GM23338 (cell line): ENCODE data around the gene ANKRD55. TPM values are rescaled to one million over a fixed set of nuclear protein-coding genes. Genes with fewer than 3 reads are reported as not detected.

Source experiments
- ATAC-seq: fragments of 200-7000 bp; cut with Tn5 transposase; 3 replicates; pipeline ENCODE4 v1.9.1; 2020
- DNase-seq: peaks from one replicate; pipeline ENCODE4 v3.0.0-alpha.2; 2015; ENCODE audit warnings: low spot score
- H2AFZ ChIP-seq: fragments of 200-600 bp; sonication (generic); 2 replicates; pipeline ENCODE4 v1.8.0; 2016; ENCODE audit warnings: antibody characterized with exemption, mild to moderate bottlenecking, moderate library complexity
- H3F3A ChIP-seq: fragments of 200-600 bp; sonication (generic); replicated peaks from 2 replicates; pipeline ENCODE4 v1.8.0; 2017; ENCODE audit warnings: antibody characterized with exemption, mixed run types, low read depth
- H3K27ac ChIP-seq: fragments of 200-600 bp; sonication (generic); 2 replicates; pipeline ENCODE4 v1.6.1; 2016; ENCODE audit warnings: low read depth
- H3K27me3 ChIP-seq: fragments of 200-600 bp; sonication (generic); 2 replicates; pipeline ENCODE4 v1.8.0; 2016; ENCODE audit warnings: mild to moderate bottlenecking, mixed run types, moderate library complexity; ENCODE audit not compliant: insufficient read depth
- H3K36me3 ChIP-seq: fragments of 200-600 bp; sonication (generic); 2 replicates; pipeline ENCODE4 v1.8.0; 2016; ENCODE audit warnings: mild to moderate bottlenecking; ENCODE audit not compliant: insufficient read depth
- H3K4me1 ChIP-seq: fragments of 200-600 bp; sonication (generic); 2 replicates; pipeline ENCODE4 v1.8.0; 2016; ENCODE audit warnings: mild to moderate bottlenecking, moderate library complexity; ENCODE audit not compliant: insufficient read depth
- H3K4me2 ChIP-seq: fragments of 200-600 bp; sonication (generic); 2 replicates; pipeline ENCODE4 v1.7.1; 2017; ENCODE audit warnings: mixed run types
- H3K4me3 ChIP-seq: fragments of 200-600 bp; sonication (generic); 2 replicates; pipeline ENCODE4 v1.6.1; 2016; ENCODE audit warnings: mixed run types
- H3K79me2 ChIP-seq: fragments of 200-600 bp; sonication (generic); replicated peaks from 2 replicates; pipeline ENCODE4 v1.8.0; 2017; ENCODE audit warnings: mild to moderate bottlenecking; ENCODE audit not compliant: insufficient read depth
- H3K9me2 ChIP-seq: fragments of 200-600 bp; sonication (generic); 2 replicates; pipeline ENCODE4 v1.8.0; 2017; ENCODE audit not compliant: insufficient read depth
- H4K20me1 ChIP-seq: fragments of 200-600 bp; sonication (generic); replicated peaks from 2 replicates; pipeline ENCODE4 v1.8.0; 2017; ENCODE audit warnings: mild to moderate bottlenecking; ENCODE audit not compliant: insufficient read depth
- H3K27ac Mint-ChIP-seq: 2 replicates; pipeline ENCODE4 v1.8.0; 2020; ENCODE audit warnings: inconsistent platforms, mild to moderate bottlenecking, moderate library complexity, mixed read lengths
- H3K27me3 Mint-ChIP-seq: 3 replicates; pipeline ENCODE4 v1.8.0; 2022; ENCODE audit warnings: low read depth, mild to moderate bottlenecking, moderate library complexity, mixed read lengths, inconsistent platforms; ENCODE audit not compliant: insufficient read depth, poor library complexity
- H3K36me3 Mint-ChIP-seq: 3 replicates; pipeline ENCODE4 v1.8.0; 2021; ENCODE audit warnings: low read depth, mild to moderate bottlenecking, inconsistent platforms, moderate library complexity, mixed read lengths
- H3K4me1 Mint-ChIP-seq: 3 replicates; pipeline ENCODE4 v1.8.0; 2020; ENCODE audit warnings: mild to moderate bottlenecking, inconsistent platforms, mixed read lengths
- H3K4me3 Mint-ChIP-seq: 3 replicates; pipeline ENCODE4 v1.8.0; 2021; ENCODE audit warnings: moderate library complexity, mild to moderate bottlenecking, inconsistent platforms, mixed read lengths
- H3K9me3 Mint-ChIP-seq: 3 replicates; pipeline ENCODE4 v1.8.0; 2020; ENCODE audit warnings: moderate library complexity, mild to moderate bottlenecking, inconsistent platforms, mixed read lengths
- CREB1 ChIP-seq: fragments of 250-450 bp; sonication (Bioruptor Pico); IDR thresholded peaks from 2 replicates; pipeline ENCODE4 v1.5.0; 2020; ENCODE audit warnings: low read depth, mild to moderate bottlenecking, moderate library complexity
- ETS1 ChIP-seq: IDR thresholded peaks from 2 replicates; pipeline ENCODE4 v1.6.1; 2016; ENCODE audit warnings: antibody characterized with exemption
- EZH2 ChIP-seq: fragments of 200-600 bp; sonication (generic); IDR thresholded peaks from one replicate; pipeline ENCODE4 v1.8.0; 2017; ENCODE audit warnings: antibody characterized with exemption, mild to moderate bottlenecking, low read depth; ENCODE audit not compliant: unreplicated experiment
- JUNB ChIP-seq: IDR thresholded peaks from one replicate; pipeline ENCODE4 v1.6.1; 2016; ENCODE audit warnings: antibody characterized with exemption; ENCODE audit not compliant: unreplicated experiment
- NANOG ChIP-seq: IDR thresholded peaks from 2 replicates; pipeline ENCODE4 v1.6.1; 2016; ENCODE audit warnings: antibody characterized with exemption, borderline replicate concordance
- POLR2AphosphoS5 ChIP-seq: IDR thresholded peaks from 2 replicates; pipeline ENCODE4 v1.6.1; 2016; ENCODE audit warnings: antibody characterized with exemption, low read depth
- REST ChIP-seq: IDR thresholded peaks from one replicate; pipeline ENCODE4 v1.6.1; 2018; ENCODE audit warnings: antibody characterized with exemption; ENCODE audit not compliant: unreplicated experiment
- STAT1 ChIP-seq: IDR thresholded peaks from one replicate; pipeline ENCODE4 v1.6.1; 2016; ENCODE audit warnings: antibody characterized with exemption; ENCODE audit not compliant: unreplicated experiment
- ZNF114 ChIP-seq: fragments of 250-450 bp; sonication (Bioruptor Pico); IDR thresholded peaks from 2 replicates; pipeline ENCODE4 v1.5.0; 2020; ENCODE audit warnings: mild to moderate bottlenecking, moderate library complexity
- polyA plus RNA-seq: library from polyadenylated mRNA; unstranded; fragments of >200 nt; fragmentation: Nextera tagmentation; extraction: Ambion mirVana; gene quantifications from 2 replicates; pipeline ENCODE4 v1.2.1, GENCODE V29; 2016
- total RNA-seq: library from RNA; depleted of rRNA; stranded (reverse); fragments of >200 nt; shearing (Covaris generic); gene quantifications from 2 replicates; pipeline ENCODE4 v1.2.3, GENCODE V29; 2014
- TF ChIP-seq, protein P1 (sequence below), 2 experiments: fragments of 200-600 bp in 1 of 2; sonication (generic) in 1 of 2; conservative IDR thresholded peaks; 2 replicates each; pipeline versions ENCODE4 v1.5.1 to v1.6.1; 2016 to 2017; ENCODE audit warnings: antibody characterized with exemption in 2 of 2, low read depth in 2 of 2, mild to moderate bottlenecking in 2 of 2, moderate library complexity in 1 of 2

The ANKRD55 gene
- total and polyA plus RNA-seq, 2 experiments from 2014 or later: not detected

DNA sequence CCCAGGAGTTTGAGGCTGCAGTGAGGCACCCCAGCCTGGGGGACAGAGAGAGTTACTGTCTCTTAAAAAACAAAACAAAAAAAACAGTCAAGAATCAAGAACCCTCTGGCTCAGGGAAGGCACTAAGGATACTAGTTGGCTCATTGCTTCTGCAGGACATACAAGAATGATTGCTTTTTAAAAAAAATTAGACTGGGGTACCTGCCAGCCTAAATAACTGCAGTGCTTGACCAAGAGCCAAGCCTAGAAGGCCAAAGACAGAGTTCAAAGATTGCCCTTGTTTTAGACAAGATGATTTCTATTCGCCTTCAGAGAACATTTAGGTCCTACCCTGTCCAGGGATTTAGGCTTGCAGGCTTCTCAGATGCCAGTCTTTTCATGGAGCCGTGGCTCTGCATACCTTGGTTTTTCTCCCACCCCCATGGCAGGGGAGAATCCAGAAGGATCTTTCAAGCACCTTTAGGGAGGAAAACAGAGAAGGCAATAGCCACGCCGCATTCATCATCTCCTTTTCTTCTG lies 144.6 kb downstream of the ANKRD55 start:
- no peak overlapping the region for H3K27ac Mint-ChIP-seq
- H3K9me3 Mint-ChIP-seq: peaks cover 2% of the 10 kb centered on the region; the same call in 1 of the 3 replicates
- no peaks in the 10 kb centered on the region; the same call in 2 of the 3 replicates for H3K36me3 Mint-ChIP-seq
- DNase-seq (no peak), ATAC-seq (no peak)
- Histone ChIP-seq H3K4me3 (no peak overlapping the region), H3K9me2 (no peaks in the 10 kb centered on the region), H3K79me2 (no peaks in the 10 kb centered on the region), H3K4me2 (no peak overlapping the region), H2AFZ (no peak overlapping the region; the same call in 1 of the 2 replicates), H3K27me3 (no peaks in the 10 kb centered on the region), H3F3A (no peaks in the 10 kb centered on the region), H4K20me1 (no peaks in the 10 kb centered on the region), H3K27ac (no peak overlapping the region), H3K36me3 (no peaks in the 10 kb centered on the region), H3K4me1 (peaks cover 12% of the 10 kb centered on the region; the same call in 1 of the 2 replicates)
- no peak overlapping the region for H3K4me3 Mint-ChIP-seq
- TF ChIP-seq EZH2 (no peak), STAT1 (no peak), JUNB (no peak)
- peaks cover 6% of the 10 kb centered on the region for H3K27me3 Mint-ChIP-seq
- peaks cover 5% of the 10 kb centered on the region; the same call in 1 of the 3 replicates for H3K4me1 Mint-ChIP-seq

DNA sequence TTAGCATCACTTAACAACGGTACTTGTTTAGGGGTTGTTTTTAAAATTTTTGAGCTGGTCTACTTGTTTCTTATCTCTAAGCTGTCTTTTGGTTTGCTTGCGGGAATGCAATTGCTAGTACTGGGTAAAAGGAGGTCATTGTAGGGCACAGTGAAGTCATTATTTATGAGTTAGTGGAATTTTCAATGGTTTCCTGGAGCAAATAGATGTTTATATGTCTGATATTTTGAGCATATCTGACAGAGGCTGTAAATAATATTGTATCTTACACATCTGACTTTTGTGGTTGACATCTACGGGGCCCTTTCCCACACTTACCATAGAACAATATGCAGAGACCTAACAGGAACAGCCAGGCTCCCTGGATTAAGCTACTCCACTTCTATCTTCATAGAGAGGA lies 147.9 kb downstream of the ANKRD55 start:
- Histone ChIP-seq H3K36me3 (no peaks in the 10 kb centered on the region), H4K20me1 (no peaks in the 10 kb centered on the region), H3K4me2 (no peak overlapping the region), H3K79me2 (no peaks in the 10 kb centered on the region), H3K27ac (no peak overlapping the region), H3K4me3 (no peak overlapping the region), H3K9me2 (no peaks in the 10 kb centered on the region), H3K4me1 (peaks cover 12% of the 10 kb centered on the region; the same call in 1 of the 2 replicates), H3K27me3 (no peaks in the 10 kb centered on the region), H2AFZ (no peak overlapping the region), H3F3A (no peaks in the 10 kb centered on the region)
- Mint-ChIP-seq H3K27ac (no peak overlapping the region), H3K4me3 (no peak overlapping the region), H3K9me3 (peaks cover 2% of the 10 kb centered on the region; the same call in 1 of the 3 replicates), H3K27me3 (peaks cover 6% of the 10 kb centered on the region), H3K36me3 (no peaks in the 10 kb centered on the region; the same call in 2 of the 3 replicates), H3K4me1 (peaks cover 5% of the 10 kb centered on the region; the same call in 1 of the 3 replicates)
- ATAC-seq (no peak), DNase-seq (no peak)
- TF ChIP-seq, protein P1, sequence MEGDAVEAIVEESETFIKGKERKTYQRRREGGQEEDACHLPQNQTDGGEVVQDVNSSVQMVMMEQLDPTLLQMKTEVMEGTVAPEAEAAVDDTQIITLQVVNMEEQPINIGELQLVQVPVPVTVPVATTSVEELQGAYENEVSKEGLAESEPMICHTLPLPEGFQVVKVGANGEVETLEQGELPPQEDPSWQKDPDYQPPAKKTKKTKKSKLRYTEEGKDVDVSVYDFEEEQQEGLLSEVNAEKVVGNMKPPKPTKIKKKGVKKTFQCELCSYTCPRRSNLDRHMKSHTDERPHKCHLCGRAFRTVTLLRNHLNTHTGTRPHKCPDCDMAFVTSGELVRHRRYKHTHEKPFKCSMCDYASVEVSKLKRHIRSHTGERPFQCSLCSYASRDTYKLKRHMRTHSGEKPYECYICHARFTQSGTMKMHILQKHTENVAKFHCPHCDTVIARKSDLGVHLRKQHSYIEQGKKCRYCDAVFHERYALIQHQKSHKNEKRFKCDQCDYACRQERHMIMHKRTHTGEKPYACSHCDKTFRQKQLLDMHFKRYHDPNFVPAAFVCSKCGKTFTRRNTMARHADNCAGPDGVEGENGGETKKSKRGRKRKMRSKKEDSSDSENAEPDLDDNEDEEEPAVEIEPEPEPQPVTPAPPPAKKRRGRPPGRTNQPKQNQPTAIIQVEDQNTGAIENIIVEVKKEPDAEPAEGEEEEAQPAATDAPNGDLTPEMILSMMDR (conservative IDR thresholded peaks at IDR 0.05; ENCODE audit: low read depth in 2 of 2): no peak
- TF ChIP-seq EZH2: no peak
- TF ChIP-seq STAT1: no peak
- TF ChIP-seq ZNF114: no peak
- TF ChIP-seq NANOG: no peak
- TF ChIP-seq REST: no peak
- TF ChIP-seq JUNB: no peak
- no peak for TF ChIP-seq ETS1
- no peak for TF ChIP-seq CREB1 (CRISPR knock-in tag)
- TF ChIP-seq POLR2AphosphoS5: no peak
